Activated CD4-positive, alpha-beta T cell treated with anti-CD3 and anti-CD28 coated beads, Interleukin-2, amount 50 U/mL, for 4 hours (primary cell): ENCODE results near the gene RADIL.

Experiments
- DNase-seq, 2 experiments: peaks; one replicate each; pipeline ENCODE4 v3.0.0-alpha.2; 2020

Gene RADIL

GRCh38 chr7:4753598-4754432 is 129.7 kb downstream of the RADIL start:
- DNase-seq, result peak; percentile 84 to 86

- no peak for DNase-seq
These were observed 132.0 kb downstream of the RADIL start for GRCh38 chr7:4751398-4751947.

GRCh38 chr7:4749798-4750197 is 133.7 kb downstream of the RADIL start:
- no peak for DNase-seq

- DNase-seq, result no peak
These were observed 134.2 kb downstream of the RADIL start for GRCh38 chr7:4749363-4749762.
